A673 (cell line): Measurements from ENCODE around the gene CYLC2.

Experiments used
- EZH2 ChIP-seq: fragments of 200-600 bp; sonication (generic); IDR thresholded peaks from 2 replicates; pipeline ENCODE4 v1.6.1; 2017; ENCODE audit warnings: borderline replicate concordance, low read depth, mild to moderate bottlenecking, mixed read lengths, antibody characterized with exemption, low read length; ENCODE audit not compliant: poor library complexity, severe bottlenecking
- TF ChIP-seq, protein P1 (sequence below): fragments of 300-800, 200-600 bp; sonication (generic); conservative IDR thresholded peaks from 2 replicates; pipeline ENCODE4 v1.5.1; 2017; ENCODE audit warnings: low read depth, mild to moderate bottlenecking, antibody characterized with exemption, low read length, moderate library complexity, mixed read lengths

DNA sequence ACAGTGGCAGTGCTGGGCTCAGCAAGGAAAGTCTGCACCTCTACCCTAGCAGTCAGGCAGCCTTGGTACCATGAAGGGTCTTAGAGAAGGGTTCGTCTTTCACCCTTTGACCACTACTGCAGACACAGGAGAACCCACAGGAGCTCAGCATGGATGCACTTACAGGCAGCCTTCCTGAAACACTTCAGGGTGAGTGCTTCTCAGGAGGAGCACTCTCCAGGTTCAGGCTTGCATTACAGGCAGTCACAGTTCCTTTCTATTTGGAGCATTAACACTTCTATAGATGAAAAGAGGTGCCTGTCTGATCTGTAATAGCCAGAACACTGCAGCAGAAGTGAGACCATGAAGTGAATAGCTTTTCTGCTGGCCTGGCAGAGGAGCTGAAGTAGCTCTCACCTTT lies 8.7 kb upstream of the CYLC2 start:
- TF ChIP-seq, protein P1, sequence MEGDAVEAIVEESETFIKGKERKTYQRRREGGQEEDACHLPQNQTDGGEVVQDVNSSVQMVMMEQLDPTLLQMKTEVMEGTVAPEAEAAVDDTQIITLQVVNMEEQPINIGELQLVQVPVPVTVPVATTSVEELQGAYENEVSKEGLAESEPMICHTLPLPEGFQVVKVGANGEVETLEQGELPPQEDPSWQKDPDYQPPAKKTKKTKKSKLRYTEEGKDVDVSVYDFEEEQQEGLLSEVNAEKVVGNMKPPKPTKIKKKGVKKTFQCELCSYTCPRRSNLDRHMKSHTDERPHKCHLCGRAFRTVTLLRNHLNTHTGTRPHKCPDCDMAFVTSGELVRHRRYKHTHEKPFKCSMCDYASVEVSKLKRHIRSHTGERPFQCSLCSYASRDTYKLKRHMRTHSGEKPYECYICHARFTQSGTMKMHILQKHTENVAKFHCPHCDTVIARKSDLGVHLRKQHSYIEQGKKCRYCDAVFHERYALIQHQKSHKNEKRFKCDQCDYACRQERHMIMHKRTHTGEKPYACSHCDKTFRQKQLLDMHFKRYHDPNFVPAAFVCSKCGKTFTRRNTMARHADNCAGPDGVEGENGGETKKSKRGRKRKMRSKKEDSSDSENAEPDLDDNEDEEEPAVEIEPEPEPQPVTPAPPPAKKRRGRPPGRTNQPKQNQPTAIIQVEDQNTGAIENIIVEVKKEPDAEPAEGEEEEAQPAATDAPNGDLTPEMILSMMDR = no peak
- no peak for TF ChIP-seq EZH2
